Ovary (tissue), 3 donors: Measurements from ENCODE around the gene KXD1.

Source experiments
- EP300 ChIP-seq: sonication (generic); formaldehyde crosslinking; IDR thresholded peaks from one replicate; pipeline ENCODE4 v1.6.1; 2017; ENCODE audit warnings: antibody characterized with exemption
- POLR2A ChIP-seq: fragments of 450-650 bp; IDR thresholded peaks from one replicate; pipeline ENCODE4 v1.6.1; 2017; ENCODE audit warnings: antibody characterized with exemption, mild to moderate bottlenecking, moderate library complexity
- TF ChIP-seq, protein P1 (sequence below), 3 donors: fragments of 450-650 bp in 2 of 3; fragments of 200-600 bp in 1 of 3; IDR thresholded peaks; one replicate each; pipeline versions ENCODE4 v1.5.1 to v1.8.0; 2016 to 2022; ENCODE audit warnings: antibody characterized with exemption in 3 of 3, mild to moderate bottlenecking in 1 of 3
- donor health status: DM: no; HTN: no; CAD: no.

GRCh38 chr19:18587561-18587960, 29.9 kb downstream of the KXD1 start:
- TF ChIP-seq POLR2A (no peak), EP300 (no peak)
- TF ChIP-seq, protein P1, sequence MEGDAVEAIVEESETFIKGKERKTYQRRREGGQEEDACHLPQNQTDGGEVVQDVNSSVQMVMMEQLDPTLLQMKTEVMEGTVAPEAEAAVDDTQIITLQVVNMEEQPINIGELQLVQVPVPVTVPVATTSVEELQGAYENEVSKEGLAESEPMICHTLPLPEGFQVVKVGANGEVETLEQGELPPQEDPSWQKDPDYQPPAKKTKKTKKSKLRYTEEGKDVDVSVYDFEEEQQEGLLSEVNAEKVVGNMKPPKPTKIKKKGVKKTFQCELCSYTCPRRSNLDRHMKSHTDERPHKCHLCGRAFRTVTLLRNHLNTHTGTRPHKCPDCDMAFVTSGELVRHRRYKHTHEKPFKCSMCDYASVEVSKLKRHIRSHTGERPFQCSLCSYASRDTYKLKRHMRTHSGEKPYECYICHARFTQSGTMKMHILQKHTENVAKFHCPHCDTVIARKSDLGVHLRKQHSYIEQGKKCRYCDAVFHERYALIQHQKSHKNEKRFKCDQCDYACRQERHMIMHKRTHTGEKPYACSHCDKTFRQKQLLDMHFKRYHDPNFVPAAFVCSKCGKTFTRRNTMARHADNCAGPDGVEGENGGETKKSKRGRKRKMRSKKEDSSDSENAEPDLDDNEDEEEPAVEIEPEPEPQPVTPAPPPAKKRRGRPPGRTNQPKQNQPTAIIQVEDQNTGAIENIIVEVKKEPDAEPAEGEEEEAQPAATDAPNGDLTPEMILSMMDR (IDR thresholded peaks at IDR 0.05) = no peak
